NB4 (cell line): ENCODE measurements around the gene ACBD4.
A peak's percentile ranks its signal among the peaks of the same experiment; 100 is the strongest.

Experiments used
- DNase-seq: peaks from one replicate; pipeline ENCODE4 v3.0.0; 2010; ENCODE audit warnings: low read depth
- H3K4me3 ChIP-seq: one replicate; pipeline ENCODE4 v1.5.1; 2011; ENCODE audit warnings: mild to moderate bottlenecking, low read depth, low read length, moderate library complexity
- MYC ChIP-seq: IDR thresholded peaks from 2 replicates; pipeline ENCODE4 v1.6.1; 2011; ENCODE audit warnings: low read depth, low read length
- POLR2A ChIP-seq: IDR thresholded peaks from 2 replicates; pipeline ENCODE4 v1.6.1; 2011; ENCODE audit warnings: mild to moderate bottlenecking; ENCODE audit not compliant: insufficient read length; ENCODE audit errors: extremely low read depth
- TF ChIP-seq, protein P1 (sequence below): IDR thresholded peaks from 2 replicates; pipeline ENCODE4 v1.6.1; 2011; ENCODE audit warnings: low read depth, low read length
- TF ChIP-seq, protein P2 (sequence below): IDR thresholded peaks from one replicate; pipeline ENCODE4 v1.5.1; 2012; ENCODE audit warnings: low read depth, low read length

The ACBD4 gene

DNA sequence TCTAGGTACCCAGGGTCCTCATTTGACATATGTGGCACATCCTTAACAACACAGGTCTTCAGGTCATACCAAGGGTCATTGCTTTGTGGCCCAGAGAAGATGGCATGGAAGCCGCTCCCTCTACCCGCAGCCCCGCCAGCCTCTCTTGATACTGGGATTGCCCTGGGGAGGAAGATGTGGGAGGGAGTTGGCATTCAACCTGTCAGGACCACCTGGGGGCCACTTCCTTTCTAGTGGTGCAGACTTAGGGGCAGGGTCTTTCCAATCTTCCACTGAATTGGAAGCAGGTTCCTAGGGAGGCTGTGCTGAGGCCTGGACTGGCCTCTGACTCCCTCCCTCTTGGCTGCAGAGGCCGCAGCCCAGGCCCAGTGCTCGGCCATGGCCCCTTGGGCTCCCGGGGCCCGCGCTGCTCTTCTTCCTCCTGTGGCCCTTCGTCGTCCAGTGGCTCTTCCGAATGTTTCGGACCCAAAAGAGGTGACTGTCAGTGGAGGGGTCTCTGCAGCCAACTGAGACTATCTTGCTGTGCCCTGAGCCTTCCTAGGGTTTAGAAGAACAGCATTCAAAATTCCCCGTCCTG, 7.7 kb downstream of the ACBD4 start:
- no peak overlapping the region for H3K4me3 ChIP-seq
- DNase-seq = no peak
- TF ChIP-seq POLR2A (no peak), MYC (no peak)
- TF ChIP-seq, protein P1, sequence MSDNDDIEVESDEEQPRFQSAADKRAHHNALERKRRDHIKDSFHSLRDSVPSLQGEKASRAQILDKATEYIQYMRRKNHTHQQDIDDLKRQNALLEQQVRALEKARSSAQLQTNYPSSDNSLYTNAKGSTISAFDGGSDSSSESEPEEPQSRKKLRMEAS = no peak
- TF ChIP-seq, protein P2, sequence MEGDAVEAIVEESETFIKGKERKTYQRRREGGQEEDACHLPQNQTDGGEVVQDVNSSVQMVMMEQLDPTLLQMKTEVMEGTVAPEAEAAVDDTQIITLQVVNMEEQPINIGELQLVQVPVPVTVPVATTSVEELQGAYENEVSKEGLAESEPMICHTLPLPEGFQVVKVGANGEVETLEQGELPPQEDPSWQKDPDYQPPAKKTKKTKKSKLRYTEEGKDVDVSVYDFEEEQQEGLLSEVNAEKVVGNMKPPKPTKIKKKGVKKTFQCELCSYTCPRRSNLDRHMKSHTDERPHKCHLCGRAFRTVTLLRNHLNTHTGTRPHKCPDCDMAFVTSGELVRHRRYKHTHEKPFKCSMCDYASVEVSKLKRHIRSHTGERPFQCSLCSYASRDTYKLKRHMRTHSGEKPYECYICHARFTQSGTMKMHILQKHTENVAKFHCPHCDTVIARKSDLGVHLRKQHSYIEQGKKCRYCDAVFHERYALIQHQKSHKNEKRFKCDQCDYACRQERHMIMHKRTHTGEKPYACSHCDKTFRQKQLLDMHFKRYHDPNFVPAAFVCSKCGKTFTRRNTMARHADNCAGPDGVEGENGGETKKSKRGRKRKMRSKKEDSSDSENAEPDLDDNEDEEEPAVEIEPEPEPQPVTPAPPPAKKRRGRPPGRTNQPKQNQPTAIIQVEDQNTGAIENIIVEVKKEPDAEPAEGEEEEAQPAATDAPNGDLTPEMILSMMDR = no peak

DNA sequence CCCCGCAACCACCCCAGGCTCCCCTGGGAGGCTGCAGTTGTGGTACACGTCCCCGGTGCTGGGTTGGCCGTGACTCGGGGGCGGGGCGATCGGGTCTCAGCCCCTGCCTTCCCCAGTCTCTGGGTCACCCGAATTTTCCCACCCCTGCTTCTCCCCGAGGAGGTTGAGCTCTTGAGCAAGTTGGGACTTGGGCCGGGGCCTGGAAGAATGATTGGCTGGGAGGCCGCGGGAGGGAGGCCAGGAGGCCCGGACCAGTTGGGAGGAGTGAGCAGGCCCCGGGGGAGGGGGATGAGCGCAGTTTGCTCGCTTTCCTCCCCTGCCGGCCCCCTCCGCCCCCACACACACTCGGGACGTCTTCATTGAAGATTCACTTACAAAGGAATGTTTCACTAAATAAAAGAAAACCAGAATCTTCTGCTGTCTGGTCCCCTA, 8.3 kb downstream of the ACBD4 start:
- DNase-seq = peak; percentile 91
- peak overlapping the region; percentile 36 for H3K4me3 ChIP-seq

DNA sequence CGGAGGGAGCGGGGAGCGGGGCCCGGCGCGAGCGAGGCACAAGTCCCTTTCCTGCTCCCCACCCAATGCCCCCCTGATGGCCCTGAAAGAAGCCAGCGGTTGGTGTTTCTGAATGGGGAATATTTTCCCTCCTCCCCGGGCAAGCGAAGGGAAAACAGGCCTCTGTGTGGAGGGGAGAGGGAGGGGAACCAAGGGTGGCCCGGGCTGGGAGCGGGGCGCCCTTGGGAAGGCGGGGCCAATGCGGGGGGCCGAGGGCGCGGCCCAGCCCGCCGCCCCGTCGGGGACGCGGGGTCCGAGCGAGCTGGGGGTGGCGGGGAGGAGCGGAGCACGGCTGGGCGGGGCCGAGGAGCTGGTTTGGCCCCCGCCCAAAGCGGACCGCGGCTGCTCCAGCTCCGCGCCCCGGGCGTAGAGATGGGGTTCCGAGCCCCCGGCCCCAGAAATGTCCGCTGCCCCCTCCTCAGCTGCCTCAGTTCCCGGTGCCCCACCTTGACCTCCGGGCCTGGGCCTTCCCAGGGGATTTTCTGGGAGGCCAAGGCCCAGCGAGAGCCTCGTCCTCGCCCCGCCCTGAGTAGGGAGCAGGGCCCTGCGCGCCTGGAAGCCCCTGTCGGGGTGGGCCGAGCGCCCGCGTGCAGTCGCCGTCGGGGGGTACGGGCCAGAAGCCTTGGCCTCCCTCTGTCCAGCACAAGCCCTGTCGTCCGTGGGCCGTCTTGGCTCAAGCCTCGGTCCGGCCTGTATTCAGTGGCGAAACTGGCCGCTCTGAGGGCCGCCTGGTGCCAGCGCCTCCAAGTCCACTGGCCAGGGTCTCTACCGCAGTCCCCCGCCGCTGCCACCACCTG, 8.9 kb downstream of the ACBD4 start:
- TF ChIP-seq POLR2A = no peak
- TF ChIP-seq, protein P1 = no peak
- peak; percentile 54 for DNase-seq
- H3K4me3 ChIP-seq = peak overlapping the region; percentile 36

More for the DNA sequence above, 8.3 kb downstream of the ACBD4 start:
- TF ChIP-seq POLR2A (peak; percentile 11), MYC (no peak)

DNA sequence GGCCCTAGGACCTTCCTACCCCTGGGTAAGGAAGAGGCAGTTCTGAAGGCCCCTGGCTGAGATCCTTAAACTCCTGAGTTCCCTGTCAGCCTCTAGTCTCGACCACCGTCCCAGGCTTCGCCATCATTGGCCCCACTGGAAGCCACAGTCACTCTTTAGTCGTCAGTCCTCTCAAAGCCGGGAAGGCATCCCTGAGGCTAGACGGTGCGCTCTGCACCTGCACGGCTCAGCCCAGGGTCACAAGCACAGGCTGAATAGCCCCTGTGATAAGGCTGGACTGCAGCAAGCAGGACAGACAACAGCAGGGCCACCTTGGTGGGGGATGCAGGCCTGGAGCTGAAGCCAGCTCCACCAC, 9.5 kb downstream of the ACBD4 start:
- TF ChIP-seq, protein P2 = no peak
- no peak for TF ChIP-seq MYC
- no peak for DNase-seq
- H3K4me3 ChIP-seq = no peak overlapping the region

DNA sequence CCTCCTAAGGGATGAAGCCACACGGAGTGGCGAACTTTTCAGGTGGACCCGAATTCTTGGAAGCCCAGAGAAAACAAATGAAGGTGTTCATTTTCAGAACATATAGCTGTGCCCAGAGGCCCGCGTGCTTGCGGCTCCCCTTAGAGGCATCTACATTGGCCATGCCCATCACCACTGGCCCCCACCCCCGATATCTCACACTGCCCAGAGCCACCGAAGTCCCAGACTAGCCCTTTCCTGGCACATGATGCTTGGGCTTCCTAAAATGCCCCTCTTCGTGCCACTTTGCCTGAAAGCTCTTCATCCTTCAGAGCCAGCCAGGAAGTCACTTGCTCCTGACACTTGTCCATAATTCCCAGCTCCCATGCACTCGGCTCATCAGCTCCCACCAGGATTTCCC, 10.7 kb downstream of the ACBD4 start:
- DNase-seq = no peak
- H3K4me3 ChIP-seq = no peak overlapping the region
- TF ChIP-seq, protein P2 = no peak
- TF ChIP-seq POLR2A (no peak), MYC (no peak)
- TF ChIP-seq, protein P1 = no peak

DNA sequence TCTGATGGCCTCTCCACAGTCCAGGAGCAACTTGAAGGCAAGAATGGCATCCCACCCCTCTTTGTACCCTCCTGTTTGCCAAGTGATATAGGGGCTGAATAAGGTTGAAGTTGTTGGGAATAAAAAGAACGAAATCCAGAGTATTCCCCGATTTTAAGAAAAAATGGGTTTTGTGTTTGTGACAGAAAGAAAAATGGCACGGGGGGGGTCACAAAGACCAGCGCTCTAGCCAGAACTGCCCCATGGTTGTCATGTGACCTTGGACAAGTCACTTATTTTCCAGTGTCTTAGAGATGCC, 11.1 kb downstream of the ACBD4 start:
- no peak for DNase-seq
- peak overlapping the region; percentile 62 for H3K4me3 ChIP-seq
- TF ChIP-seq MYC (no peak), POLR2A (no peak)
- TF ChIP-seq, protein P1 = no peak
- TF ChIP-seq, protein P2 = no peak

DNA sequence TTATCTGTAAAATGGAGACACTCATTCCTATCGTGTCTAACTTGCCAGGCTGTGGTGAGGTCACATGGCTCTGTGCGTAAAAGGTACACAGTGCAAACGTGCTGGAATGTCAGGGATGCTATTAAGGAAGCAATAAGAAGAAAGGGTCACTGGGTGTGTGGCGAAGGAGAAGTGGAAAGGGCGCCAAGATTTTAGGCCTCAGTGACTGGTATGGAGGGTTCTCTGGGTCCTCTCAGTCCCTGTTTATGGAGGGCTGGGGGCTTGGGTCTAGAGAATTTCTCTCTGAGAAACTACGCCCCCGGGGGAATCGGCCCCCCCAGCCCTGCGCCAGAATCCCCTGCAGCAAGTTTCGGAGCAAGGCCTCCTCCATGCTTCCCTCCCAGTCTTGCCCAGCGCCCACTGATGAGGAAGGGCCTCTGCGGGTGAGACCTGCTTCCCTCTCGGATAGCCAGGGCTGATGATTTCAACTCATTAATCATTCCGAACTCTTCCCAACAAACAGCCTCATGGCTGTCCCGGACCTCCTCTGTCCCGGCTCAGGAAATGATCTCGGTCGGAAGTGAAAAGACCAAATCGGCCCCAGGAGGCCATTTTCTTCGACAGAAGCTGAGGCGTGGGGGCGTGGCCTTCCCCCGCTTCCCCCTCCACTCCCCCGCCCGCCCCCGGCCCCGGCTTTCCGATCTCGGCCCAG, 11.5 kb downstream of the ACBD4 start:
- DNase-seq = peak; percentile 87
- H3K4me3 ChIP-seq = peak overlapping the region; percentile 62
- peak; percentile 25 for TF ChIP-seq POLR2A
- TF ChIP-seq MYC = peak; percentile 44; the same call in 1 of the 2 replicates
- TF ChIP-seq, protein P1 = no peak
